Ishikawa (cell line): ENCODE measurements around the gene UHMK1.

Source experiments
- MAX ChIP-seq: IDR thresholded peaks from 2 replicates; pipeline ENCODE4 v1.6.1; 2012
- NFIC ChIP-seq: IDR thresholded peaks from 2 replicates; pipeline ENCODE4 v1.6.1; 2012
- RAD21 ChIP-seq: IDR thresholded peaks from 2 replicates; pipeline ENCODE4 v1.6.1; 2012; ENCODE audit warnings: low read depth
- USF1 ChIP-seq: IDR thresholded peaks from 2 replicates; pipeline ENCODE4 v1.6.1; 2012

- no peak for TF ChIP-seq NFIC
- no peak for TF ChIP-seq USF1
- no peak for TF ChIP-seq MAX
- no peak for TF ChIP-seq RAD21
Observed at GRCh38 chr1:162561037-162561615, 63.5 kb downstream of the UHMK1 start.
